GM21447 (cell line): ENCODE data around the gene ARHGEF39.

Experiments
- ATAC-seq: cut with Tn5 transposase; IDR thresholded peaks from one replicate; pipeline ENCODE4 v1.9.1; 2021; ENCODE audit not compliant: unreplicated experiment

ARHGEF39 gene

DNA sequence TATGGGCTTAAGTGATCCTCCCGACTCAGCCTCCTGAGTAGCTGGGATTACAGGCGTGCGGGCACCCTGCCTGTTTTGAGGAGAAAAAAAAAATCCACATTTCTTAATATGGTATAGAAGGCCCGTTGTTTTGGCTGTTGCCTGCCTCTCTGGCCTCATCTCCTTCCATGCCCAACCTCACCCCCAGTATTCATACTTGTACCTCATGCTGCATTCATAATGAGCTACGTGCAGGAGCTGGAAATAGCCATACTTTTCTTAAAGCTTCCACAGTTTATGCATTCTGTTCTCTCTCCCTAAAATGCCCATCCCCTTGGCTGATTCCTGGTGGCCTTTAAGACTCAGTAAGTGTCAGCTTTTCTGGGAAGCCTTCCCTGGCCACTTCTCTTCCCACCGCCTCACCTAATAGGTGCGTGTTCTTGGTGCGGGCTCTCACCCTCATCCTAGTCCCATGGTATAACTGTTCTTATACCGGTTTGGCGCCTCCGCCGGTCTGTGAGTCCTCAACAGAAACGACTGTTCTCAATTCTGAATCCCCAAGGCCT is 26.8 kb upstream of the ARHGEF39 start:
- ATAC-seq, result no peak

DNA sequence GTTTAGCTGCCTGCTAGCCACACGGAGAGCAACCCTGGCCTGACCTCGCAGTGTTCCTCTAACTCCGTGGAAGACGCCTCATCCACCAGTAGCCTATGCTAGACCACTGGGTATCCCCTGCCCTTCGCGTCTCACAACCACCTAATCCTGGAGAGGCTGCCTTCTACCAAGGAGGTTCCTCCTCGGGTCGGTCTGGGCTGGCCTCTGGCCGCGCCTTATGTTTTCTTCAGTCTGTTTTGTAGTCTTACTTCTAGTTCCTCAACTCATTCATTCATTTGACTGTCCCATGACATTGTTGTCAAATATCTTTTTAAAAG is 26.3 kb upstream of the ARHGEF39 start:
- no peak for ATAC-seq

DNA sequence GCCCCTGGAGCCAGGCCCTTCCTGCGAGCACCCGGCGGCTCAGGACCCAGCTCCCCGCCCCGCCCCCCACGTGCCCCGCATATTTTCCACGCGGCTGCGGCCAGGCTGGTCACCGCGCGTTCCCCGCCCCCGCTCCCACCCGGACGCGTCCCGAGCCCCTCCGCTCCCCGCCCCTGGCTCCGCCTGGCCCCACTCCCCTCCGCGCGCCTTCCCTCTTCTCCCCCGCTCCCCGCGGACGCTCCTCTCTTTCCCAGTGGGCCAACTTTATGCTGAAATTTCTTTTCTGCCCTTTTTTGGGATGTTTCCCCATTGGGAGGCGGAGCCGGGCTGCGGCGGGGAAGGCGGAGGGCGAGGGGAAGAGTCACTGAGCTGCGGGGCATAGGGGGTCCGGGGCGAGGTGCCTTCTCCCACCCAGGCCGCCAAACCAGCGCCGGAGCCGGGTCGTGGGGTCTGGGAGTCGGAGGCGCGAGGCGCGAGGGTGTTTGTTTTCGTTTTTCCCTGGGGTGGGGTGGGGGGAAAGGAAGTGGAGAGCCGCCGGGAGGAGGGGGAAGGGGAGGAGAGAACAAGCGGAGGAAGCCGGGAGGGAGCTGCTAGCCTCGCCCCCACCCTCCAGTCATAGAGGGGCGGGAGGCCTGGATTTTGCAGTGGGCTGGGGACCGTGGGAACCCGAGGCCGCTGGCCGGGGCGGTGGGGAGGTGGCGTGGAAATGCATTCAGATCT is 25.8 kb upstream of the ARHGEF39 start:
- no peak for ATAC-seq

DNA sequence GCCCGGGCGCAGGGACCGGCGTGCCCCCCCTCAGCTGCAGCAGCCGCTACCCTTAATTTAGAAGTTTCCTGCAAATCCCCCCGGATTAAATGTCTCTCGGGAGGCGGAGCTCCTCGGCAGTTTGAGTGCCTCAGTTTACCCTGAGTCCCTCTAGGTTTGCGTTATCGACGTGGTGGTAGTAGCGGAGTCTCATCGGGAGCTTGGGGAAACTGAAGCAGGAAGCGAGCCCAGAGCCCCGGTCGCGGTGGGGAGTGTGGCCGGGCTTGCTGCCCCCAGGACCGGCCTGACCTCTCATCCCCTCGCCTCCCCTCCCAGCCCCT is 25.3 kb upstream of the ARHGEF39 start:
- ATAC-seq, result no peak

DNA sequence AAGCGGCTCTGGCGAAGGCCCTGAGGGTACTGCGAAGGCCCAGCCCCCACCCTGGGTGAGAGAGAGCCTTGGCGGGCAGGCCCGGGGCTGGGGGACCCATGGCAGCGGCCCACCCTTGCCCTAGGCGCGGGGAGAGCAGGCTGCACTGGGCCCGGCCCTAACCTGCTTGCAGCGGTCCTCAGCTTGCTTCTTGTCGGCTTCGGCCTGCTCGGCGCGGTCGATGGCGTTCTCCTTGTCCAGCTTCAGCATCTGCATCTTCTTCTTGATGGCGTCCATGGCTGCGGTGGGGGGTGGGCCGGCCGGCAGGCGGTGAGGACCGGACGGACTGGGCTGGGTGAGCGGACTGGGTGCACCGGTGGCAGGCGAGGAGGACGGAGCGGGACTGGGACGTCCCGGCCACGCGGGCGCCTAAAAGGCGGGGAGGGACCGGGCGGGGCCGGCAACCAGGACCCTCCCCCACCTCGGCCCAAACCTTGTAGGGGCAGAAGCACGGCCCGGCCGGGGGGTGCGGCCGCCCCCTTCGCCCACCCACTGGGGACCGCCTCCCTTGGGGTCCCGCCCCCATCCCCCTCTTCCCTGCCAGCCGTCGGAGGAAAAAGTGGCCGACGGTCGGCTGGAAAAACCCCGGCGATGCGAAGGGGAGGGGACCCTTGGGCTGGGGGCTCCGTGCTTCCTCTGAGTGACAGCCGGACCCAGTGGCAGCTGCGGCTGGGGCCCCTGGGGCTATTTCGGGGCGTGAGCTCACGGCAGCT is 24.7 kb upstream of the ARHGEF39 start, which contains the start of gene TPM2:
TPM2 (minus strand) TSS at position 384 of the 752 bp plus-strand sequence; CDS start at position 276, 108 bp downstream.
- ATAC-seq, result no peak

DNA sequence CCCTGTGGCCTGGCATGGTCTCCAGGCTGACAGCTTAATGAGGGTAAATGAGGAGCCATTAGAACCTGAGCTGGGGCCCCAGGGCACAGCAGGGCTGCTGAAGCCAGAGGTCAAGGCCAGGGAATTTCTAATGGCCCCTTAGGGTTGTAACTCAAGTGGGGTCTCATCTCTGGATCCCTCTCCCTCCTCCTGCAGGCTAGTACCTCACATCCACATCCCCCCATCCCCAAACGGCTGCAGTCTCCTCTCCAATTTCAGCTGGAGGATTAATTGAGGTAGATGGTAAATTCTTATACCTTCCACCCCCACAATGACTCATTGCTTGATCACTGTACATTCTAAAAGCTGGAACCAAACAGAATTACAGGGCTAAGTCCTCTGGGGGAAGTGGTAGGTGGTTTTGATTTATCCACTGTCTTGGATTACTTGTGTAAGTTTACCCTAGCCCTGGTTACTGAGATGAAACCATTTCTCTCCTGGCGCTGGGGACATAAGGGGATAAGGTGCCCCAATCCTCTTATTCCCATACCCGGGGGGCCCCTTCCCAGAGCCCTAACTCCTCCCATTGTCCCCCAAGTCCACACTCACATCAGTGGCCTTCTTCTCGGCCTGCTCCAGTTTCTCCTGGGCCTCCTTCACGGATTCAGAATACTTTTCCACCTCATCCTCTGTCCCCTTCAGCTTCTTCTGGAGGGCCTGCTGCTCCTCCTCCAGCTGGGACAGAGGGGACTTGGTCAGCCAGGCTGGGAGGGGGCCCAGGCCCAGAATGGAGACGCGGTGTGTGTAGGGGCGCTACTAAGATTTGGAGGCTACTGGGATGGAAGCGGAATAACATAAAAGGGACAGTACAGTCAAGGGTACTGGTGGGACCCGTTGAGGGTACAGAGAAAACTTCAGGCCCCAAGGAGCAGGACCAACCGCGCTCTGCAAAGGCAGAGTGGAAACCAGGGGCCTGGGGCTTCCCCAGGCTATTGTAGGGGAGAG is 23.9 kb upstream of the ARHGEF39 start:
- ATAC-seq, result no peak

DNA sequence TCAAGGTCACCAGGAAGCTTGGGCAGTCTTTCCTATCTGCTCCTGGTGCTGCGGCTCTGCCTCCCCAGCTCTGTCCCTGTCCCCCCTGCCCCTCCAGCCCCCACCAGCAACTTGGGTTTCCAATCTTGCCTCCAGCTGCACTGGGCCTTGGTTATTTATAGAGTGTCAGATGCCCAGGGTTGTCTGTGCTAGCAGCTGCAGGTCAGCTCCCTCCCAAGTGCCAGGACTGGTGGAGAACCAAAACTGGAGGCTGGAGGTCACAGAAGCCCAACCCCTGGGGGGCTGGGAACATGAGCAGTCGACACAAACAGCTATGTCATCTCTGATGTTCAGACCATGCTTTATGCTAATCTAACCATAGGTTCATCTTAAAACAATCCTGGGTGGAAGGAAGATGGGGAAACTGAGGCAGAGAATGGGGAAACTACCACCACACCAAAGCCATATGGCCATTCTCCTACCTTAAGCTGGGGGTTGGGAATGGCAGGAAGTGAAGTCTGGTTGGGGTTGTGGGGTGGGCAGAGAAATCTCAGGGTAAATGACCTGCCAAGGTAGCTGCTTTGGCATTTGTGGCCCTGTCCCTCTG is 23.1 kb upstream of the ARHGEF39 start:
- no peak for ATAC-seq

DNA sequence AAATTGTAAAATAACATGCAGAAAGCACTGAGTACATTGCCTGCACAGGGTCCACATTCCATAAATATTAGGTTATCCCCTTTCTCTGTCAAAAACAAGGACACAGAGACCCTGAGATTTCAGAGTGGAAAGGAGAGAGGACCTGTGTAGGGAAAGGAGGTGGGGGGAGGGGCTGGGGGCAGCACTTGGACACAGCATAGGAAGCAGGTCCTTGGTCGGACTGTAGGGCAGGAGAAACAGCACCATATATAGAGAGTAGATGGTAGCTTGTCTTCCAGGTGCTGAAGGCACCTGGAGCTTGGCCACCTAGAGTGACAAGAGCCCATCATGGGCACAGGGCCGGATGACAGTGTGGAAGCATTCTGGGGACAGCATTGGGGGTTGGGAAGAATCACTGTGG is 22.3 kb upstream of the ARHGEF39 start:
- ATAC-seq, result no peak

DNA sequence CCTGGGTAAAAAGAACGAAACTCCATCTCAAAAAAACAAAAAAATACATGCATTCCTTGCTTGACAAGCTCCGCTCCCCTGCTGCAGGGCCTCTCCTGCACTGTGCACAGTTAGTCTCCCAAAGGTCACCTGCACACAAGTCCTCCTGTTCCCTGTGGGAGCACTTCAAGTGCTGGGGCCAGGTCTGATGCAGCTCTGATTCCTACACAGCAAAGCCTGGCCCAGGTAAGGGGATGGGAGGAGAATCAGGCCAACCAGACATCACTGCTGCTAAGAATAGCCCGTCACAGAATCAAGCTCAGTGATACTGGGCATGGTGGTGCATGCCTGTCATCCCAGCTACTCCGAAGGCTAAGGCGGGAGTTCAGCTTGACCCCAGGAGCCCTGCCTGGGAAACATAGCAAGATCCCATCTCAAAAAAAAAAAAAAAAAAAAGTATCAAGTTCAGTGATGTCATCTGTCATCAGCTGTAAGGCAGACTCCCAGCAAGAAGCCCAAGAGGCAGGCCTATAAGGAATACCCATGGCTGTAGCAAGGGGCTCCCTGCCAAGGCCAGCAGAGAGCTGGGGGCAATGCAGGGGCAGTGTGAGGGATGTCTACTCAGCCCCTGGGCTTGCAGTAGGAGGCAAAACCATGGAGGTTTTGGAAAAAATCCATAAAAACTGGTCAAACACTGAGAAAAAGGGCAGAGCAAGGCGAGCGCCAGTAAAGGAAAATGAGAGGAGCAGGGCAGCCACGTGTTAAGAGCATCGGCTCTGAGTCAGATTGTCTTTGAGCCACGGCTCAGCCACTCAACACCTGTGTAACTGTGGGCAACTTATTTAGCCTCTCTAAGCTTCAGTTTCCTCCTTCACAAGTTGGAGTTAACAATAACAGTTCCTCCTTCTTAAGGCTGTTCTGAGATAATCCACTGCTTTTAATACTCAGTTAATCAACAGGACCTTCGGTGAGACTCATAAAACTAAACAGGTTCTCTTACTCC is 21.5 kb upstream of the ARHGEF39 start:
- no peak for ATAC-seq

DNA sequence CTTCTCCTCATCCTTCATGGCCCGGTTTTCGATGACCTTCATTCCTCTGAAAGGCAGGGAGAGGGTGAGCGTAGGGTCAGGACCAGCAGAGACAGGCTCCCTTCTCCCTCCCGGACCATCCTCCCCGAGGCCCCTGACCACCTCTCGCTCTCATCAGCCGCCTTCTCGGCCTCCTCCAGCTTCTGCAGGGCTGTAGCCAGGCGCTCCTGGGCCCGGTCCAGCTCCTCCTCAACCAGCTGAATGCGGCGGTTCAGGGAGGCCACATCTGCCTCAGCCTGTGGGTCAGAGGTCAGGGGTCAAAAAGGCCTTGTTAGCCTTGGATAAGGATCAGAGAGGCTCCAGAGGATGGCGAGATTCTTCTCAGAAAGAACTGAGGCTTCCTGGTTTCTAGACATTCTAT is 20.5 kb upstream of the ARHGEF39 start:
- ATAC-seq, result no peak

DNA sequence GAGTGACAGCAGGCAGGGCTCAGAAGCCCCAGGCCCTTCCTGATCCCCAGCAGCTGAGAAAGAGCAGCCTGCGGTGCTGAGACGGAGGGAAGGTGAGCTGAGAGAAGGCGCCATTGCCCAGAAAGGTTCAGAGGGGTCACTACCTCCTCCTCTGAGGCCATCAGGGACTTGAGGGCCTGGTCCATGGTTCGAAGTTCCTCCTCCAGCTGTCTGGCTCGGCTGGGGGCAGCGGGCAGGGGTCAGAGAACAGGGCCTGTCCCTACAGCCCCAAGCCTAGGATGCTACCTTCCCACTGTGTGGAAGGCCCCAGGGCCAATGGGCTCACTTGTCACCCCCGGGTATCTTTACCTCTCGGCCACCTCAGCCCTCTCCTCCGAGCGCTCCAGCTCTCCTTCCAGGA is 19.9 kb upstream of the ARHGEF39 start:
- no peak for ATAC-seq

DNA sequence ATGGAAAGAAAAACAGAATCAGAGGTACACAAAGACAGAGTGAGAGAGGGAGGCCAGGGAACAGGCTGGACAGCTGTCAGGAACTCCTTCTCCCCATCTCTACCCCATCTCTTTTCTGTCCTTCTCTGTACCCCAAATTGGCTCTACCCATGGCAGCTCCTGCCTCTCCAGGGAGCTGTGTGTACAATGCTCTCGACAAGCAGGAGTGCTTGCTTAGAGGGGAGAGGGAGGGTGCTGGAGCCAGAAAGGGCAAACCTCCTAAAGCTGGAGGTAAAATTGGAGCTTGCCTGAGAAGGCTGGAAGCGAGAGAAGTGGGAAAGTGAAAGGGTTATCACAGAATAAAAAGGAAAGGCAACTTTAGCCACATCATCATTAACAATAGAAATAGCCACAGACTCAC is 18.3 kb upstream of the ARHGEF39 start:
- ATAC-seq, result no peak

DNA sequence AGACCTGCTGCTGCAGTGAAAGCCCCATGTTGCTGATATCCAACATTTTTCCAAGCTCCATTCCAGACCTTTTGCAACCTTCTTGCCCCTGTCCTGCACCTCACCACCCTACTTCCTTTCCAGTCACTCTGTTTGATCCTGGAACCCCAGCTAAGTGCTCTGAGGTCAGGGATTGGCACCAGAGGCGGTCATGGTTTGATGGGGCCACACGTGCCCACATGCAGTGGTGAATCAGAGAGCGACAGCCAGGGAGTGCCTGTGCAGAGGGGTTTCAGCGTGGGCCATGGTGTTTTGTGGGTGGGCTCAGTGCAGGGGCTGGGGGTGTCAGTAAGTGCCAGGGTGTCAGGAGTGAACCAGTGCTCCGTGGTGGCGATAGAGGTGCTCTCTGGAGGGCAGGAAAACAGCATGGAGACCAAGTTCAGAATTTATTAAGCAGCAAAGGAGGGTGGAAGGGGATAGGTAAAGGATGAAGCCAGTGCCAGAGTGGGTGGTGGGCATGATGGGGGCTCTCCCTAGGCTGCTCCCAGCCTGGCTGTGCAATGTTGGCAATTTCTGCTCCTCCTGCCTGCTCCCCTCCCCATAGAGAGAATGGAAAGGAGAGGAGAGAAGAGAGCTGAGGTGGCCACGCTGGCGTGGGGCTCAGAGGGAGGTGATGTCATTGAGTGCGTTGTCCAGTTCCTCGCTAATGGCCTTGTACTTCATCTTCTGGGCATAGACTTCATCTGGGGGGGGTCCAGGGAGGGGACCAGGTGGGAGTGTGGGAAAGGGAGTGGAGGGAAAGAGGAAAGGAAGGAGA is 17.7 kb upstream of the ARHGEF39 start:
- ATAC-seq, result no peak

DNA sequence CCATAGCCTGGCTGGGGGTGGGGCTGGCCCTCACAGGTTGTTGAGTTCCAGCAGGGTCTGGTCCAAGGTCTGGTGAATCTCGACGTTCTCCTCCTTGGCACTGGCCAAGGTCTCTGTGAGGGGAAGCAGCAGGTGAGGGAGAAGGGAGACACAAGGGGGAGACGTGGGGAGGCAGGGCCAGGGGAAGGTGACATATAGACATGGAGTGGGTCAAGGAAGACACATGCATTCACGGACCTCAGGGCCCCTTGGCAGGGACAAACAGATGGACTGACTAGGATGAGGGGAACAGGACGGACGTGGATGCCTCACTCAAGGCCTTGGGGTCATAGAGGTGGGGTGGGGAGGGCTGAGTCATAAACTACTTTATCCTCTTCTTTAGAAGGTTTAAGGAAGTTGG is 17.1 kb upstream of the ARHGEF39 start:
- no peak for ATAC-seq

DNA sequence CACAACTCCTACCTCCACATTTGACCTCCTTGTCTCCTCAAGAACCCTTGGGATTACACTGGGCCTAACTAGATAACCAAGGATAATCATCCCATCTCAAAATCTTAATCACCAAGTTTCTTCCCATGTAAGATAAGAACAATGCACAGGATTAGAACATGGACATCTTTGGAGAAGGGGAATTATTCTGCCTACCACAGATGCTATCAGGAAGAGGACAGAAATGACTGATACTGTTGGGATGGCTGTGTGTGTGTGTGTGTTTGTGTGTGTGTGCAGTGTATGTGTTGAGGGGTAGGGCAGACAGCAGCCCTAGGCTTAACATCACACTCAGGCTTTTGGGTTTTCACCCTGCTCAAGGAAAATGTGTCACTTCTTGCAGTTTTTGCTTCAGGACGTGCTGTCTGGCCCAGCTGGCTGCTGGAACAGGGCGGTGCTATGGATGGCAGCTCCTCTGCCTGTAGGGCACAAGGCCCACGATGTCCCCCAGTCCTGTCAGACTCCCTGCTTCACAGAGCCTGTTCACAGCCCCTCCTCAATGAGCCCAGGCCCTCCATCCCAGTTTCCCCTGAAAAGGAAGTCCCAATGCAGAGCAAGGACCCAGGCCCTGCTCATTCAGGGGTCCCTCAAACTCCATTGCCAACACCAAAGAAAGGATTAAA is 16.5 kb upstream of the ARHGEF39 start:
- no peak for ATAC-seq

DNA sequence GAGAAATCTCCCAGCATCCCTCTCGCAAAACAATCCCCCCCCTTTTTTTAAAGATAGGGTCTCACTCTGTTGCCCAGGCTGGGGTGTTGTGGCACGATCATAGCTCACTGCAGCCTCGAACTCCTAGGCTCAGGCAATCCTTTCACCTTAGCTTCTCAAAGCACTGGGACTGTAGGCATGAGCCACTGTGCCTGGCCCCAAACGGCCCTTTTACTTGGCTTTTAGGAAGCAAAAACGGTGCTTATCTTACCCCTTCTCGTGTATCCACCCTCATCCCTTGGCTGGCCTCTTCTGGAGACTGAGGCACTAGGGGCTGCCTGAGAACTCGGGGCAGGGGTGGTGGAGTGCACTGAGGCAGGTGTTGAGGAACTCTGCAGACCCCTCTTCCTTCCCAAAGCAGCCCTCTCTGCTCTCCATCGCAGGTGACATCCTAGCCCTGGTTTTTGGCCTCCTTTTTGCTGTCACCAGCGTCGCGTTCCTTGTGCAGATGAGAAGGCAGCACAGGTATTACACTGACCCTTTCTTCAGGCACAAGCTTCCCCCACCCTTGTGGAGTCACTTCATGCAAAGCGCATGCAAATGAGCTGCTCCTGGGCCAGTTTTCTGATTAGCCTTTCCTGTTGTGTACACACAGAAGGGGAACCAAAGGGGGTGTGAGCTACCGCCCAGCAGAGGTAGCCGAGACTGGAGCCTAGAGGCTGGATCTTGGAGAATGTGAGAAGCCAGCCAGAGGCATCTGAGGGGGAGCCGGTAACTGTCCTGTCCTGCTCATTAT is 15.5 kb upstream of the ARHGEF39 start:
- ATAC-seq, result no peak

DNA sequence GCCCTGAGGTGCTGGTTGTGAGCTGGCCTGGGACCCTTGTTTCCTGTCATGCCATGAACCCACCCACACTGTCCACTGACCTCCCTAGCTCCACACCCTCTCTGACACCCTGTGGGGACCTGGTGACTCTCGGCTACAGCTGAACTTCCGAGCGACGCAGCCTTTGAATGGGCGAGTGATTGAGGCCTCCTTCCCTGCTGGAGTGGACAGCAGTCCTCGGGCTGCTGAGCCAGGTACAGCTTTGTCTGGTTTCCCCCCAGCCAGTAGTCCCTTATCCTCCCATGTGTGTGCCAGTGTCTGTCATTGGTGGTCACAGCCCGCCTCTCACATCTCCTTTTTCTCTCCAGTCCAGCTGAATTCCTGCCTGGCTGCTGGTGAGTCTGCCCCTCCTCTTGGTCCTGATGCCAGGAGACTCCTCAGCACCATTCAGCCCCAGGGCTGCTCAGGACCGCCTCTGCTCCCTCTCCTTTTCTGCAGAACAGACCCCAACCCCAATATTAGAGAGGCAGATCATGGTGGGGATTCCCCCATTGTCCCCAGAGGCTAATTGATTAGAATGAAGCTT is 14.9 kb upstream of the ARHGEF39 start:
- no peak for ATAC-seq
